ENCODE results near the gene MTA1. TPM values are rescaled to one million over a fixed set of nuclear protein-coding genes. Genes with fewer than 3 reads are reported as not detected.

The MTA1 gene
- total and polyA plus RNA-seq, 2 of the 8 experiments (the other 6 are each of a cell fraction or from before 2014, with no cell fraction given) = 73.9 to 221 TPM

GRCh38 chr14:105411985-105412770 is 7.4 kb upstream of the MTA1 start (continued):
- TF ChIP-seq CHD7 (IDR thresholded peaks at IDR 0.05; ENCODE audit: insufficient replicate concordance, low read length) (no peak), E2F6 (IDR thresholded peaks at IDR 0.05) (no peak), BCL11A (IDR thresholded peaks at IDR 0.05; ENCODE audit: low read depth in 2 of 2, low read length in 2 of 2) (no peak), CEBPB (IDR thresholded peaks at IDR 0.05; ENCODE audit: low read depth, low read length) (no peak), POLR2A (IDR thresholded peaks at IDR 0.05; ENCODE audit: control extremely low read depth in 1 of 2, low read depth in 2 of 2, low read length in 2 of 2) (no peak), ATF3 (IDR thresholded peaks at IDR 0.05; ENCODE audit: insufficient read depth, low read depth, low read length) (no peak), EZH2 (IDR thresholded peaks at IDR 0.05; ENCODE audit: low read depth, low read length, severe bottlenecking) (no peak)

Measured in H1 (cell line).